ENCODE data around the gene STXBP3. TPM values are rescaled to one million over a fixed set of nuclear protein-coding genes. Genes with fewer than 3 reads are reported as not detected.

STXBP3 gene
- total and polyA plus RNA-seq, 2 of the 13 experiments (the other 11 are each of a cell fraction or from before 2014, with no cell fraction given): 13.0 to 20.8 TPM

GRCh38 chr1:108734171-108734865 lies 12.2 kb upstream of the STXBP3 start (continued):
- no peak for TF ChIP-seq ZHX2 (IDR thresholded peaks at IDR 0.05; ENCODE audit: low read depth)
- no peak for TF ChIP-seq ZHX2 (CRISPR knock-in tag; IDR thresholded peaks at IDR 0.05; ENCODE audit: borderline replicate concordance)
- TF ChIP-seq ZNF281 (CRISPR knock-in tag; IDR thresholded peaks at IDR 0.05; ENCODE audit: borderline replicate concordance): no peak
- no peak for TF ChIP-seq NCOA1 (CRISPR knock-in tag; IDR thresholded peaks at IDR 0.05)
